ENCODE data around the gene C16orf74. TPM values are rescaled to one million over a fixed set of nuclear protein-coding genes. Genes with fewer than 3 reads are reported as not detected.
A peak's percentile ranks its signal among the peaks of the same experiment; 100 is the strongest.

Gene C16orf74
- total RNA-seq, 4 donors from 2014 or later: 11.0 to 13.0 (median 11.4) TPM

- Histone ChIP-seq H3K4me3 (no peak overlapping the region), H3K27me3 (no peaks in the 10 kb centered on the region), H3K9me3 (no peaks in the 10 kb centered on the region), H3K4me1 (peaks cover 7% of the 10 kb centered on the region), H3K27ac (no peak overlapping the region), H3K36me3 (peaks cover 51% of the 10 kb centered on the region)
- no peak for DNase-seq (ENCODE audit: low spot score in 2 of 2)
- 88% methylated on average over 5 of the region's 6 CpGs for WGBS
- TF ChIP-seq EP300 (IDR thresholded peaks at IDR 0.05) (no peak), POLR2A (IDR thresholded peaks at IDR 0.05) (no peak), POLR2AphosphoS5 (IDR thresholded peaks at IDR 0.05) (no peak)
- TF ChIP-seq, protein P1, sequence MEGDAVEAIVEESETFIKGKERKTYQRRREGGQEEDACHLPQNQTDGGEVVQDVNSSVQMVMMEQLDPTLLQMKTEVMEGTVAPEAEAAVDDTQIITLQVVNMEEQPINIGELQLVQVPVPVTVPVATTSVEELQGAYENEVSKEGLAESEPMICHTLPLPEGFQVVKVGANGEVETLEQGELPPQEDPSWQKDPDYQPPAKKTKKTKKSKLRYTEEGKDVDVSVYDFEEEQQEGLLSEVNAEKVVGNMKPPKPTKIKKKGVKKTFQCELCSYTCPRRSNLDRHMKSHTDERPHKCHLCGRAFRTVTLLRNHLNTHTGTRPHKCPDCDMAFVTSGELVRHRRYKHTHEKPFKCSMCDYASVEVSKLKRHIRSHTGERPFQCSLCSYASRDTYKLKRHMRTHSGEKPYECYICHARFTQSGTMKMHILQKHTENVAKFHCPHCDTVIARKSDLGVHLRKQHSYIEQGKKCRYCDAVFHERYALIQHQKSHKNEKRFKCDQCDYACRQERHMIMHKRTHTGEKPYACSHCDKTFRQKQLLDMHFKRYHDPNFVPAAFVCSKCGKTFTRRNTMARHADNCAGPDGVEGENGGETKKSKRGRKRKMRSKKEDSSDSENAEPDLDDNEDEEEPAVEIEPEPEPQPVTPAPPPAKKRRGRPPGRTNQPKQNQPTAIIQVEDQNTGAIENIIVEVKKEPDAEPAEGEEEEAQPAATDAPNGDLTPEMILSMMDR (IDR thresholded peaks at IDR 0.05): no peak
These were observed 73.4 kb downstream of the C16orf74 start for GRCh38 chr16:85677383-85677967.

GRCh38 chr16:85676466-85676865 is 74.4 kb downstream of the C16orf74 start:
- 85% methylated on average over 7 of the region's 7 CpGs for WGBS
- H3K36me3 ChIP-seq: peaks cover 61% of the 10 kb centered on the region
- no peak for DNase-seq (ENCODE audit: low spot score in 2 of 2)
- peaks cover 7% of the 10 kb centered on the region for H3K4me1 ChIP-seq
- H3K27me3 ChIP-seq: no peaks in the 10 kb centered on the region
- TF ChIP-seq, protein P1 (IDR thresholded peaks at IDR 0.05): no peak
- TF ChIP-seq POLR2AphosphoS5 (IDR thresholded peaks at IDR 0.05): no peak
- no peak for TF ChIP-seq POLR2A (IDR thresholded peaks at IDR 0.05)
- no peak for TF ChIP-seq EP300 (IDR thresholded peaks at IDR 0.05)
- H3K27ac ChIP-seq: no peak overlapping the region
- H3K4me3 ChIP-seq: no peak overlapping the region
- H3K9me3 ChIP-seq: no peaks in the 10 kb centered on the region

DNA sequence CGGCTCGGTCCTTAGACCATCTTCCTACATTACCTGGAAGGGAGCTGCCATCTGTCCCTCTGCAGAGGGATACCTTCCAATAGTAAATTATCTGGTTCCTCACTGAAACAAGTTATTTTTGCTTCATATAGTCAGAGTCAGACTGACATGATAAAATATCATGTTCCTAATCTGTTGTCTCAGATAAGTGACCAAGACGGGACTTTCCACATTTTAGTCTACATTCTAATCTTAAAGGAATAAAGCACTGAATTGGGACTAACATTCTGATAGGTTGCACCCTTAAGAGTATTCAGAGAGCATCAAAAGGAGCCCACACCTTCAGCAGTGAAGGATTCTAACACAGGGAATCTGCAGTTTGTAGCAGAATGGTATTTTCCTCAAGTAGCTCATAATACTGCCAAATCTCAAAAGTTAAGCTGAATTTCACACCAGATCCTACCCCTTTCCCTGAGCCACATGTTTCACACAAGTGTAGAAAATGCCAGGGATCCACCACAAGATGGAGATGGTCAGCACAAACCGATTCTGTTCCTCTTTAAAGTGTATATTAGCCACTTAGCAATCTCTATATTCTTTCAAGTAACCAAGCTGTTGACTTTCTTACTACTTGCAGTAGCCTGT is 75.5 kb downstream of the C16orf74 start:
- no peaks in the 10 kb centered on the region for H3K27me3 ChIP-seq
- no peak overlapping the region for H3K4me3 ChIP-seq
- 54% methylated on average over 4 of the region's 4 CpGs for WGBS
- no peaks in the 10 kb centered on the region for H3K9me3 ChIP-seq
- peaks cover 70% of the 10 kb centered on the region for H3K36me3 ChIP-seq
- H3K4me1 ChIP-seq: peaks cover 4% of the 10 kb centered on the region
- no peak for DNase-seq (ENCODE audit: low spot score in 2 of 2)
- no peak overlapping the region for H3K27ac ChIP-seq
- TF ChIP-seq POLR2AphosphoS5 (IDR thresholded peaks at IDR 0.05): no peak
- TF ChIP-seq, protein P1 (IDR thresholded peaks at IDR 0.05): peak in 1 of 2 donors; percentile 12

- 84% methylated on average over 6 of the region's 6 CpGs for WGBS
- H3K9me3 ChIP-seq: no peaks in the 10 kb centered on the region
- H3K36me3 ChIP-seq: peaks cover 73% of the 10 kb centered on the region
- TF ChIP-seq, protein P1 (IDR thresholded peaks at IDR 0.05): no peak
- TF ChIP-seq POLR2A (IDR thresholded peaks at IDR 0.05) (no peak), EP300 (IDR thresholded peaks at IDR 0.05) (no peak), POLR2AphosphoS5 (IDR thresholded peaks at IDR 0.05) (no peak)
- H3K4me1 ChIP-seq: peaks cover 4% of the 10 kb centered on the region
- no peaks in the 10 kb centered on the region for H3K27me3 ChIP-seq
- H3K4me3 ChIP-seq: no peak overlapping the region
- DNase-seq (ENCODE audit: low spot score in 2 of 2): no peak
- H3K27ac ChIP-seq: no peak overlapping the region
These were observed 76.1 kb downstream of the C16orf74 start for GRCh38 chr16:85674828-85675227.

DNA sequence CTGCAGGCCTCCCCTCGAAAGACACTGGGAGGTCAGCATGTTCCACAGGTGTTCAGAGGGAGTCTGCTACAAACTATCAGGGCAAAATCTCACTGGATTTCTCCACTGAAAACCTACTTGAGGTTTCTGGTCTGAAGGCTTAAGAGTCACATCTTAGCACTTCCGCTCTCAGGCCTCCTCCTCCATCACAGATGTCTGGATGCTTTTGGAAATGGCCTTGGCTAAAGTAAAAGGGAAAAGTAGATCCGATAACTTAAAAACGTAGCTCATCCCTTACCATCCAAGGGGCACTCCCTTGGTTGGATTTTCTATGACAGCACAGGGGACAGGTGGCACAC is 76.5 kb downstream of the C16orf74 start:
- H3K9me3 ChIP-seq: no peaks in the 10 kb centered on the region
- no peaks in the 10 kb centered on the region for H3K27me3 ChIP-seq
- WGBS: 86% methylated on average over 4 of the region's 4 CpGs
- TF ChIP-seq EP300 (IDR thresholded peaks at IDR 0.05) (no peak), POLR2A (IDR thresholded peaks at IDR 0.05) (no peak), POLR2AphosphoS5 (IDR thresholded peaks at IDR 0.05) (no peak)
- TF ChIP-seq, protein P1 (IDR thresholded peaks at IDR 0.05): no peak
- H3K27ac ChIP-seq: no peak overlapping the region
- peaks cover 77% of the 10 kb centered on the region for H3K36me3 ChIP-seq
- H3K4me1 ChIP-seq: peaks cover 4% of the 10 kb centered on the region
- DNase-seq (ENCODE audit: low spot score in 2 of 2): no peak
- no peak overlapping the region for H3K4me3 ChIP-seq
